Effector CD4-positive, alpha-beta T cell (primary cell): Measurements from ENCODE around the gene CHAF1B.
"Not testable (repeated sequence)": the region's sequence is repeated elsewhere in the genome, so short reads cannot be mapped to it uniquely, and the experiment has no call there.

Source experiments
- DNase-seq: peaks from one replicate; pipeline ENCODE4 v3.0.0-alpha.2; 2020

The CHAF1B gene

GRCh38 chr21:36388835-36389234 lies 3.6 kb downstream of the CHAF1B start:
- no peak for DNase-seq

GRCh38 chr21:36391649-36392048 lies 6.5 kb downstream of the CHAF1B start:
- DNase-seq: not testable (repeated sequence)

- DNase-seq: no peak
Measured at GRCh38 chr21:36395353-36396111, 10.3 kb downstream of the CHAF1B start.

- no peak for DNase-seq
Measured at GRCh38 chr21:36396325-36396724, 11.1 kb downstream of the CHAF1B start.

- DNase-seq: no peak
Measured at GRCh38 chr21:36396971-36397370, 11.8 kb downstream of the CHAF1B start.

- DNase-seq: no peak
Measured at GRCh38 chr21:36397606-36398005, 12.4 kb downstream of the CHAF1B start.

GRCh38 chr21:36399736-36400135 lies 14.5 kb downstream of the CHAF1B start:
- DNase-seq: not testable (repeated sequence)

GRCh38 chr21:36400719-36401118 lies 15.5 kb downstream of the CHAF1B start:
- DNase-seq: no peak

GRCh38 chr21:36402339-36402738 lies 17.1 kb downstream of the CHAF1B start:
- DNase-seq: no peak

- DNase-seq: no peak
Measured at GRCh38 chr21:36403713-36404112, 18.5 kb downstream of the CHAF1B start.

GRCh38 chr21:36408568-36408967 lies 23.4 kb downstream of the CHAF1B start:
- DNase-seq: no peak

- no peak for DNase-seq
Measured at GRCh38 chr21:36411301-36411700, 26.1 kb downstream of the CHAF1B start.

GRCh38 chr21:36412916-36413315 lies 27.7 kb downstream of the CHAF1B start:
- DNase-seq: no peak

- DNase-seq: no peak
Measured at GRCh38 chr21:36415375-36415774, 30.2 kb downstream of the CHAF1B start.

GRCh38 chr21:36419241-36419640 lies 34.0 kb downstream of the CHAF1B start:
- DNase-seq: no peak

GRCh38 chr21:36419996-36420395 lies 34.8 kb downstream of the CHAF1B start:
- DNase-seq: peak; percentile 4

GRCh38 chr21:36420571-36421339 lies 35.6 kb downstream of the CHAF1B start:
- no peak for DNase-seq

GRCh38 chr21:36422279-36423098 lies 37.3 kb downstream of the CHAF1B start:
- DNase-seq: no peak

GRCh38 chr21:36423771-36424433 lies 38.7 kb downstream of the CHAF1B start:
- DNase-seq: no peak

- DNase-seq: no peak
Measured at GRCh38 chr21:36424592-36424991, 39.4 kb downstream of the CHAF1B start.

GRCh38 chr21:36425286-36425685 lies 40.1 kb downstream of the CHAF1B start:
- no peak for DNase-seq

GRCh38 chr21:36427502-36427901 lies 42.3 kb downstream of the CHAF1B start:
- no peak for DNase-seq
